Mammary microvascular endothelial cell (primary cell): Measurements from ENCODE around the gene FIS1. TPM values are rescaled to one million over a fixed set of nuclear protein-coding genes. Genes with fewer than 3 reads are reported as not detected.

Experiments
- total RNA-seq: library from RNA; depleted of rRNA; stranded (reverse); fragments of >200 nt; gene quantifications from 2 replicates; pipeline ENCODE4 v1.2.3, GENCODE V29; 2015

The FIS1 gene
- 217 and 271 TPM in 2 replicates for total RNA-seq

DNA sequence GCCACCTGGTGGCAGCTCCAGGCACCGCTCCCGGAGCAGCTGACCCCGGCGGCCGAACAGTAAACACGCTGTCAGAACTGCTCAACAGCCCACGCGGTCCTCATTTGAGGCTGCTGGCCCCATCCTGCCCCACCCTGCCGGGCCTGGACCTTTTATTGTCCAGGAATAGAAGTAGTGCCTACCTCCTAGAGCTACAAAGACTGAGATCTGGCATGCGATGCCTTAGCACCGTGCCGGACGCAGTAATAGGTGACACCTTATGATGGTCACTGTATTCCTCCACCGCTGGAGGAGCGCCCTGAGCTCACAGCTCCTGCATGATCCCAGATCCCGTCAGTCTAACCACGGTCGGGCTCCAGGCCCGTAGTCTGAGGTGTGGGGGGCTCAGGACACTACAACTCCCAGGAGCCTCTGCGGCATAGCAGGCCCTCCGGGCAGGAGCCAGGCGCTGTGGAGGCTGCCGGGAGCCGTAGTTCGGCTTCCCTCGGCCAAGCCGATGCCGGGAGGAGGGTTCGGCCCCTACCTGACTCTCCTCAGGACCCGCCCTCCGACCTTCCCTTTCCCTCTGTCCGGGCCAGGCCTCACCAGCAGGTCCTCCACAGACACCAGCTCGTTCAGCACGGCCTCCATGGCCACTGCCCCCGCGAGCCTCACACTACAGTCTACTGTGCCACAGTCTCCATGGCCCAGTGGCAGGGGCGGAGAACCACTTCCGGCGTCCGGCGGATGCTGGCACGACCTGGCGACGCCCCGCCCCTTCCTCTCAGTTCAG lies at the start of gene FIS1:
TSS of gene FIS1 (minus strand) at position 707 of the 772 bp plus-strand sequence. CDS start at position 630, 77 bp downstream.

DNA sequence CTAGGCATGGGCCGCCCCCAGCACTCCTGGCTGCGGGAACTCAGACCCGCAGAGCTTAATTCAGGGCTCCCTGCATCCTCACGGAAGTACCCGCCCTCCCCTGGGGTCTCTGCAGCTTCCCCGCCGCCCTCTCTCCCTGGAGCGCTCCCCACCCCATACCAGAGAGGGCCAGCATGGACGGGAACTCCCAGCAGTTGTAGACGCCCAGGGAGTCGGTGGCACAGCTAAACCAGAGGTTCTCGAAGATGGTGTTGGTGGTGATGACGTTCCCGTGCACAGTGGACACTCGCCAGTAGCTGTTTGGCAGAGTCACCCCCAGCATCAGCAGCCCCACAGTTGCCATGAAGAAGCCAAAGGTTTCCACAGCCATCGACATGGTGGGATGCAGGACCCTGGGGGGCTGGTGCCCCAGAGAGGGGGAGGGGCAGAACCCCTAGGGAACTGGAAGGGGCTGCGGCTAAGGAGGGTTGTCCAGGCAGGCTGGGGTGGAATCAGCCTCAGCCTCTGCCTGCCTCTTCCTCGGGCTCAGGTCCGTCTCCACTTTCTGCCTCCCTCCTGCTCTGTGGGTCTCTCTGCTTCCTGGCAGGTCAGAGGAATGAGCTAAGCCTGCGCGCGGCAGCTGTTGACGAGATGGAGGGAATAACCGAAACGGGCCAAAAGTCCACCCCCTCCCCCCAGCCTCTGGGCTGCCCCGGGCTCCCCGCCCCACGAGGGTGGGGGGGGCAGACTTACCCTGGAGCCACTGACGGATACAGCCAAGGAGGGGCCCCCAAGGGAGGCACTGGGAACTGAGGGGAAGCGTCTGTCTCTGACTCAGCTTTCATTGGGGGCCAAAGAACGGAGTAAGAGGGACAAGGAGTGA lies 7.4 kb downstream of the FIS1 start, which contains the start of gene CLDN15:
TSS of gene CLDN15 (minus strand) at position 597 of the 862 bp plus-strand sequence. CDS start at position 376, 221 bp downstream.

DNA sequence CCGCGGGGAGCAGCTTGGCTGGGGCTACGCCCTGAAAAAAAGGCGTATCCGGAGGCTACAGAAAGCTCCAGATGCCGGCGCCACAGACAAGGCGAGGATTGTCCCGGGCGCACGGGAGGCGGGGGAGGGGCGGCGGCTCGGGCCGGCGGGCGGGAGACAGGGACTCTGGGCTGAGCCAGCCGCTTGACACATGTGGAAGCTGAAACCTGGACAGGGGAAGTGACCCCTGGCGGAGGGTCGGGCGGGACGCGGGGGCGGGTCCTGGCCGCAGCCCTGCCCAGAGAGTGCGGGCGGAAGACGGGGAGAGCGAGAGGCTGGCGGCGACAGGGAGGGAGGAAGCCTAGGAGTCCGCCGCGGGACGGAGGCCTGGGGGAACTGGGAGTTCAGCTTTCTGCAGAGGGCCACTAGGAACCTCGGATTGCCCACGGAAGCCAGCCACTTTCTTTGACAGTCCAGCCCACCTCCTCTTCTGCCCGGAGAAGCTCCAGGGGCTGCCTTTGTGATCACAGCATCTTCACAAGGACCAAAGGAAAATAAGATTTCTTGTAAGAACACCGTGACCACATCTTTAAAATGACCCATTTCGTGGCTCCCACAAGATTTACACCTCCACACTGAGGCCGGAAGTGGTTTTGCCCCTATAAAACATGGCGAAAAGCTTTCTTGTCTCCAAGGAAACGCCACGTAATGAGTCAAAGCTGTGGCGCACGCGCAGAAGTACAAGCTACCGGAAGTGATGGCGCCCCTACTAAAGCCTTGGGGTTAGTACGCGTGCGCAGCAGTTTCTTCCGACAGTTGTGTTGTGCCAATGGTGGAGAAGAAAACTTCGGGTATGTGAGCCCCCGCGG lies 27.3 kb downstream of the FIS1 start, which contains the start of the genes PLOD3 and ZNHIT1:
TSS of gene PLOD3 (minus strand) at position 194 of the 848 bp plus-strand sequence. CDS start 307 bp downstream, outside the sequence.
TSS of gene ZNHIT1 (plus strand) at position 778 of the 848 bp plus-strand sequence. CDS start at position 809, 31 bp downstream.

DNA sequence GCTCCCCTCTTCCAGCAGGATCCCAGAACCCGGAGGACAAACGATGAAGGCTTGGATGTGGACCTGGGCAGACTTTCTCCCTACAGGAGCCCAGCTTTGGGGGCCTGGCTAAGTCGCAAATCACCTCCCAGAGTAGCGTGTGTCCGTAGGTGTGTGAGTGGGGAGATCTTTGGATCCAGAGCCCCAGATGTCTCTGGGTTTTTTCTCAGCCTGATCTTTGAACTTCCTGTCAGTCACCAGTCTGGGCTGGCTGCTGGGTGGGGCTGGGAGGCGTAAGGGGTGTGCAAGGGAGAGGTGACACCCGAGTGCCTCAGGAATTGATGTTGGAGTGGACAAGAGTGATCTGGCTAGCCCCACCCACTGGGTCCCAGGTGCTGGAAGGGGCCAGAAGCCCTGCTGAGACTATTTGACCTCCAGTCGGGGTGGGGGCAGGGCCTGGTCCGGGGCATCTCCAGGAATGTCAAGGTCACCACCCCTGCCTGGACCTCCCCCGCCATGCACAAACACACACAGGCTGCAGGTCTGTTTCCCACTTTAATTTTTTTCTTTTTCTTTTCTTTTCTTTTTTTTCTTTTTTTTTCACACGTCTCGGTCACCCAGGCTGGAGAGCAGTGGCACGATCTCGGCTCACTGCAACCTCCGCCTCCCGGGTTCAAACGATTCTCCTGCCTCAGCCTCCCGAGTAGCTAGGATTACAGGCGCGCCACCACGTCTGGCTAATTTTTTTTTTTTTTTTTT lies 43.9 kb downstream of the FIS1 start, which contains the start of gene MOGAT3:
TSS of gene MOGAT3 (minus strand) at position 175 of the 738 bp plus-strand sequence. CDS start 182 bp downstream, outside the sequence.

Other genes starting within 250 kb of the FIS1 start
- gene MUC17, start 225.0 kb downstream of the FIS1 start, total RNA-seq: not detected in 2 replicates
- gene TRIM56, start 159.6 kb downstream of the FIS1 start, total RNA-seq: 11.8 and 14.0 TPM in 2 replicates
- 1,812 and 1,952 TPM in 2 replicates for gene SERPINE1, start 118.0 kb downstream of the FIS1 start, total RNA-seq
- 195 and 198 TPM in 2 replicates for gene AP1S1, start 90.6 kb downstream of the FIS1 start, total RNA-seq
- 0.07 and 0.20 TPM in 2 replicates for gene VGF, start 79.5 kb downstream of the FIS1 start, total RNA-seq
- gene NAT16, start 64.8 kb downstream of the FIS1 start, total RNA-seq: not detected in 2 replicates
- gene MOGAT3, start 44.0 kb downstream of the FIS1 start, total RNA-seq: not detected in 2 replicates
- gene PLOD3, start 27.5 kb downstream of the FIS1 start, total RNA-seq: 116 and 119 TPM in 2 replicates
- gene ZNHIT1, start 26.9 kb downstream of the FIS1 start, total RNA-seq: 176 and 199 TPM in 2 replicates
- 3.9 and 4.6 TPM in 2 replicates for gene CLDN15, start 7.3 kb downstream of the FIS1 start, total RNA-seq
- 20.1 and 28.2 TPM in 2 replicates for gene IFT22, start 76.7 kb upstream of the FIS1 start, total RNA-seq
- gene COL26A1, start 117.8 kb upstream of the FIS1 start, total RNA-seq: not detected in 2 replicates